HL-60 (cell line): ENCODE results near the gene EBPL.

Source experiments
- POLR2AphosphoS5 ChIP-seq: IDR thresholded peaks from 2 replicates; pipeline ENCODE4 v1.6.1; 2012; ENCODE audit warnings: low read depth
- TF ChIP-seq, protein P1 (sequence below): IDR thresholded peaks from one replicate; pipeline ENCODE4 v1.5.1; 2011; ENCODE audit warnings: low read length, control low read depth, inconsistent platforms; ENCODE audit not compliant: insufficient read depth

GRCh38 chr13:49645451-49645850, 45.8 kb downstream of the EBPL start:
- TF ChIP-seq, protein P1, sequence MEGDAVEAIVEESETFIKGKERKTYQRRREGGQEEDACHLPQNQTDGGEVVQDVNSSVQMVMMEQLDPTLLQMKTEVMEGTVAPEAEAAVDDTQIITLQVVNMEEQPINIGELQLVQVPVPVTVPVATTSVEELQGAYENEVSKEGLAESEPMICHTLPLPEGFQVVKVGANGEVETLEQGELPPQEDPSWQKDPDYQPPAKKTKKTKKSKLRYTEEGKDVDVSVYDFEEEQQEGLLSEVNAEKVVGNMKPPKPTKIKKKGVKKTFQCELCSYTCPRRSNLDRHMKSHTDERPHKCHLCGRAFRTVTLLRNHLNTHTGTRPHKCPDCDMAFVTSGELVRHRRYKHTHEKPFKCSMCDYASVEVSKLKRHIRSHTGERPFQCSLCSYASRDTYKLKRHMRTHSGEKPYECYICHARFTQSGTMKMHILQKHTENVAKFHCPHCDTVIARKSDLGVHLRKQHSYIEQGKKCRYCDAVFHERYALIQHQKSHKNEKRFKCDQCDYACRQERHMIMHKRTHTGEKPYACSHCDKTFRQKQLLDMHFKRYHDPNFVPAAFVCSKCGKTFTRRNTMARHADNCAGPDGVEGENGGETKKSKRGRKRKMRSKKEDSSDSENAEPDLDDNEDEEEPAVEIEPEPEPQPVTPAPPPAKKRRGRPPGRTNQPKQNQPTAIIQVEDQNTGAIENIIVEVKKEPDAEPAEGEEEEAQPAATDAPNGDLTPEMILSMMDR: no peak
- TF ChIP-seq POLR2AphosphoS5: no peak
